Prostate gland (tissue), 2 donors: Measurements from ENCODE around the gene HOXB1.

Experiments used
- CTCF ChIP-seq, 4 experiments: fragments of 200-600 bp in 2 of 4; fragments of 450-650 bp in 2 of 4; sonication (generic) in 2 of 4; IDR thresholded peaks; 1 replicate in 3 of 4; 2 replicates in 1 of 4; pipeline ENCODE4 v1.5.1; 2016 to 2019; ENCODE audit warnings: antibody characterized with exemption in 4 of 4, mild to moderate bottlenecking in 2 of 4, moderate library complexity in 2 of 4
- POLR2A ChIP-seq: fragments of 450-650 bp; IDR thresholded peaks from one replicate; pipeline ENCODE4 v1.6.1; 2016; ENCODE audit warnings: antibody characterized with exemption, mild to moderate bottlenecking
- POLR2AphosphoS5 ChIP-seq: sonication (generic); formaldehyde crosslinking; IDR thresholded peaks from one replicate; pipeline ENCODE4 v1.6.1; 2017; ENCODE audit warnings: antibody characterized with exemption

DNA sequence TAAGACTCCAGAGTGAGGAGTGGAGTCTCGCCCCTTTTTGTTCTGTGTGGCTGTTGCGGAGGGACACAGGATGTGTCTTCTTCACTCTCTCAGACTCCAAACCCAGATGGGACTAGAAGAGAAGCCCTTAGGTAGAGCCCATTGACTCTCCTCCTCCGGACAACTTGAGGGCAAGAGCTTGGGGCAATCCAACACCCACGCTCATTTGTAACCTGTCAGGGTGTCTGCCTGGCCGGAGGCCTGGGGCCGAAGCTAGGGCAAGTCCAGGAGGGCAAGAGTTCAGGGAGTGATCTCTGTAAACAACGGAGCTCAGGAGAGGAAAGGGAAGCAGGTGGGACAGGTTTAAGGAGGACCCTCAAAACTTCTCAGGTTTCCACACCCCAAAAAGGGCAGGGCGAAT lies 1.4 kb upstream of the HOXB1 start:
- no peak for TF ChIP-seq CTCF (IDR thresholded peaks at IDR 0.05)
- no peak for TF ChIP-seq POLR2AphosphoS5
- no peak for TF ChIP-seq POLR2A
